OCI-M2 (cell line): Measurements from ENCODE around the gene HSP90AA1.
A peak's percentile ranks its signal among the peaks of the same experiment; 100 is the strongest.
"Not testable (repeated sequence)": the region's sequence is repeated elsewhere in the genome, so short reads cannot be mapped to it uniquely, and the experiment has no call there.

Source experiments
- DNase-seq: peaks from one replicate; lab custom pipeline; 2025; ENCODE audit not compliant: unreplicated experiment; lab: John Stamatoyannopoulos, UW

The HSP90AA1 gene

GRCh38 chr14:102074415-102074964 lies 12.4 kb downstream of the HSP90AA1 start:
- DNase-seq, result no peak

- no peak for DNase-seq
Observed at GRCh38 chr14:102071283-102071998, 15.4 kb downstream of the HSP90AA1 start.

DNA sequence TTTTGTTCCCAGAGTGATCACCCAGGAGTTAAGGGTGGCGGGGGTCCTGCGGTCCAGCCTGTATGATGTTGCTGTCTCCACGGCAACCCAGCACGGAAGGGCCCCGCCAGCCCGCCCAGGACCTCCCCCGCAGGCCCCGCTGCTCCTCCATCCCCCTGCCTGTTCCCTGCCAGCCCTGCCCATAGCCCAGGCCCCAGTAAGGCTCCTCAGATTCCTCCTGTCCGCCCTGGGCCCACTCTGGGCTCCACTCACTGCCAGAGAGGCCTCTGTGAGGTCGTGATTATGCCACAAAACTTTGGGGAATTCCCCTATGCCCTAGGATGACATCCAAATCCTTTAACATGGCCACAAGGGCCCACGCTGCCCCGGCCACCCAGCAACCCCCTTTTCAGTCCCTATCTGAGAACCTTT lies 20.8 kb downstream of the HSP90AA1 start:
- no peak for DNase-seq

GRCh38 chr14:102064590-102064989 lies 22.3 kb downstream of the HSP90AA1 start:
- not testable (repeated sequence) for DNase-seq

GRCh38 chr14:102063808-102064429 lies 22.9 kb downstream of the HSP90AA1 start:
- no peak for DNase-seq

- DNase-seq, result peak; percentile 91
Observed at GRCh38 chr14:102063109-102063807, 23.6 kb downstream of the HSP90AA1 start.

DNA sequence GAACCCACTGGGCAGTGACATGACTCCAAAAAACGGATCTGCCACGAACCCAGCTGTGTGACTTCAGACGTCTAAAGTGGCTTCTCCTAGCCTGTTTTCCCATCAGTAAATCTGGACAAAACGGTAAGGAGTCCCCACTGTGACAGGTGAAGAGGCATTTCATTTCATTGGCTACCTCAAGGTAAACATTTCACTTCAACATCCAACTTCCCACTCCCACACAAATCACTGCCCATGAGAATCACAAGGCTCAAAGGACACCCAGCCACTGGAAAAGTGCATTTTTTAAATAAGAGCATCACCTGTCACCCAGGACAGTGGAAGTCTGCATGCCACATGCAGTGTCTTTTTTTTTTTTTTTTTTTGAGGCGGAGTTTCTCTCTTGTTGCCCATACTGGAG lies 27.9 kb downstream of the HSP90AA1 start:
- no peak for DNase-seq

GRCh38 chr14:102058146-102058545 lies 28.7 kb downstream of the HSP90AA1 start:
- no peak for DNase-seq

GRCh38 chr14:102057480-102058114 lies 29.2 kb downstream of the HSP90AA1 start:
- DNase-seq, result no peak

DNA sequence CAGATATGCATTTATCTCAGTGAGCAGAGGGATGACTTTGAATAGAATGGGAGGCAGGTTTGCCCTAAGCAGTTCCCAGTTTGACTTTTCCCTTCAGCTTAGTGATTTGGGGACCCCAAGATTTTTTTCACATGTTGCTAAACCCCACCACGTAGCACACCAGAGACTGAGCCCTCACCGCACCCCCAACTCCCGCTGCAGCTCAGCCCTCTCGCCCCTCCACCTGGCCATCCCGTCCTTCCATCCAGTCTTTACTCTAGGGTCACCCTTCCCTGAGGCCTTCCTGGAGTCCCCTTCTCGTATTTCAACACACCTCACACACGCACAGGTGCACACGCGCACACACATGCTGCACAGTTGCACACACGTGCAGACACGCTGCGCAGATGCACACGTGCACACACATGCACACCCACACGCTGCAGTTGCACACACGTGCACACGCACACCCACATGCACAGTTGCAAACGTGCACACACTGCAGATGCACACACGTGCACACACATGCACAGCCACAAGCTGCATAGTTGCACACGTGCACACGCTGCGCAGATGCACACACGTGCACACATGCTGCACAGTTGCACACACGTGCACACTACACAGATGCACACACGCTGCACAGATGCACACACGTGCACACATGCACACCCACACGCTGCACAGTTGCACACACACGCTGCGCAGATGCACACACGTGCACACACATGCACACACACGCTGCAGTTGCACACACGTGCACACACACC lies 30.0 kb downstream of the HSP90AA1 start:
- DNase-seq, result no peak

- DNase-seq, result no peak
Observed at GRCh38 chr14:102055181-102055901, 31.5 kb downstream of the HSP90AA1 start.

GRCh38 chr14:102052522-102052921 lies 34.3 kb downstream of the HSP90AA1 start:
- no peak for DNase-seq

GRCh38 chr14:102050625-102051024 lies 36.2 kb downstream of the HSP90AA1 start:
- DNase-seq, result no peak

DNA sequence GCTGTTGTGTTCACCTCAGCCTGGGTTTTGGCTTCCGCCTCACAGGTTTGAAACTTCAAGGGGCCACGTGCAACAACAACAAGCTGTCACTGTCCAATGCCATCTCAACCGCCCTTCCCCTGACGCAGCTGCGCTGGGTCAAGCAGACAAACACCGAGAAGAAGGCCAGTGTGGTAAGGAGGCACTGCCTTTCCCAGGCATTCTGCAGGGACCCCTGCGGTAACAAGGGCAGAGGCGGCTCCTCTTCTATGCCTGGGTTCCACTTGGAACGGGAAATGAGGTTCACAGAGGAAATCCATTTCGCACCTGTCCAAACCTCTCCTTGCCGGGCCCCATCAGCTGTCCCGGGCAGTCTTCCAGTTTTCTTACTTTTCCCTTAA lies 36.8 kb downstream of the HSP90AA1 start:
- no peak for DNase-seq

DNA sequence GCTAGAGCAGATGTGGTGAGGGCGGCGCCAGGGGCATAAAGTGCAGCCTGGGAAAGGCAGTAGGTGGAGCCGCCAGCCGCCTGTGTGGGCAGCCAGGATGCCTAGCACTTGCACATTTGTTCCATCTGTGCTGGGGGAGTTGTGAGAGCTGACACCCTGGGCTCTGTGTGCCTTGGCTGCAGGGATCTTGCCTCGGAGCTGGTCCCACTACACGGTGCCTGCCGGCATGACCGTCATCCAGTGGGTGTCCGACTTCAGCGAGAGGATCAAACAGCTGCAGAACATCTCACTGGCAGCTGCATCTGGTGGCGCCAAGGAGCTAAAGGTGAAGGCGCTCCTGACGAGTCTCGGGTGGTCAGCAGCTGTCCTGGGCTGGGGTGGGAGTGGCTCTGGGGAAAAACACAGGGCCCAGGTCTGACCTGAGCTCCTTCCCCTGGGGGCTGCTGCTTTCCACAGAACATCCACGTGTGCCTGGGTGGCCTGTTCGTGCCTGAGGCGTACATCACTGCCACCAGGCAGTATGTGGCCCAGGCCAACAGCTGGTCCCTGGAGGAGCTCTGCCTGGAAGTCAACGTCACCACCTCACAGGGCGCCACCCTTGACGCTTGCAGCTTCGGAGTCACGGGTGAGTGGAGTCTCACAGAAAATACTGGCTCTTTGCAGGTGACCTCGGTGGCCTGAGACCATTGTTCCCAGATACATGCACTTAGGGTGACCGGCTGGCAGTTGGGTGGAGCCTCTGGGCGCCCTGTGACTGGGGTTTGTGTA lies 37.4 kb downstream of the HSP90AA1 start:
- no peak for DNase-seq

GRCh38 chr14:102047808-102048540 lies 38.9 kb downstream of the HSP90AA1 start:
- DNase-seq, result no peak

DNA sequence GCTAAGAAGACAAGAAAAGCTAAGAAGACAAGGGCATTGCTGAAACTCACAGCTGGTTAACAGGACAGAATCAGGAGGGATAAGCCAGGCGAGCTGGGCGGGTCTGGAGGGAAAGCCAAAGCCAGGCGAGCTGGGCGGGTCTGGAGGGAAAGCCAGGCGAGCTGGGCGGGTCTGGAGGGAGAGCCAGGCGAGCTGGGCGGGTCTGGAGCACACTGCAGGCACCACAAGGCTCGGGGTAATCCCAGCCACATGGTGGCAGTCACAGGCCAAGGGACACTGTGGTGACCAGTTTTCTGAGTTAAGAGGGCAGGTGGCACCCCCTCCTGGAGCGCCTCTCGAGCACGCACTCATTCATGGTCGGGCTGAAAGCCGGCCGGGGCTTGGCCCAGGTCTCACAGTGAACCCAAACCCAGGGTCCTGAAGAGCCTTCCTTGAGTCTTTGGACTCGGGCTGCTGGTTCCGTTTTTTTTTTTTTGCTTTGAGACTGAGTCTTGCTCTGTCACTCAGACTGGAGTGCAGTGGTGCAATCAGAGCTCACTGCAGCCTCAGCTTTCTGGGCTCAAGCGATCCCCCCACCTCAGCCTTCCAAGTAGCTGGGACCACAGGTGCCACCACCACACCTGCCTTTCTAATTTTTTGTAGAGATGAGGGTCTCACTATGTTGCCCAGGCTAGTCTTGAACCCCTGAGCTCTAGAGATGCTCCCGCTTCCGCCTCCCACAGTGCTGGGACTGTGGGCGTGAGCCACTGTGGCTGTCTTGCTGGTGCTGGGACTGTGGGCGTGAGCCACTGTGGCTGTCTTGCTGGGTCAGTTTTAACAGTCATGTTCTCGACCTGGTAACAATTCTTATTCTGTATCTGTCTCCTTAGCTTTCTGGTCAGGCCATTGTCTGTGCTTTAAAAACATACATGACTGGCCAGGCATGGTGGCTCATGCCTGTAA lies 40.2 kb downstream of the HSP90AA1 start:
- DNase-seq, result no peak

DNA sequence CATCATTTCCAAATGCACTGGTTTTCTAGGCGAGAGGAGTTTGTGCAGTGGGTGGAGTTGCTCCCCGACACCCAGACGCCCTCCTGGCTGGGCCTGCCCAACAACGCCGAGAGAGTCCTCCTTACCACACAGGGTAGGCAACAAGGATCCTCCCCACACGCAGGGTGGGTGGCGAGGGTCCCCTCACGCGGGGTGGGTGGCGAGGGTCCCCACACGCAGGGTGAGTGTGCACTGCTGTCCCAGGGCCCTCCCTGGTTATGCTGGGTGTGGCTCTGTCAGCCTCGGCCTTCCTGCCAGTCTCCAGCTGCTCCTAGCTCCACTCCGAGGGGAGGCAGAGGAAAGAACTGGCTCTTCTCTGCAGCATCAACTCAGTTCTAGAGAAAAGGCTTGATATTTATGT lies 42.3 kb downstream of the HSP90AA1 start:
- DNase-seq, result no peak
